ENCODE data around the gene SLC19A1.

- TF ChIP-seq CTCF (IDR thresholded peaks at IDR 0.05; ENCODE audit: low read length) (no peak), EZH2 (optimal IDR thresholded peaks at IDR 0.05; ENCODE audit: low read depth, low read length) (no peak), EZH2phosphoT487 (IDR thresholded peaks at IDR 0.05; ENCODE audit: low read length) (no peak)
Measured at GRCh38 chr21:45580181-45580575, 37.9 kb upstream of the SLC19A1 start.

All from MM.1S (cell line).